MM.1S (cell line): ENCODE measurements around the gene ACHE.
A peak's percentile ranks its signal among the peaks of the same experiment; 100 is the strongest.

ENCODE experiments used
- DNase-seq: peaks from one replicate; pipeline ENCODE4 v3.0.0-alpha.2; 2015
- H2AFZ ChIP-seq: fragments of 300-600 bp; sonication (generic); 2 replicates; pipeline ENCODE4 v1.6.0; 2016; ENCODE audit warnings: antibody characterized with exemption, low read length
- H3F3A ChIP-seq: fragments of 300-600 bp; sonication (generic); 2 replicates; pipeline ENCODE4 v1.6.1; 2016; ENCODE audit warnings: mild to moderate bottlenecking, antibody characterized with exemption, low read length, moderate library complexity, mixed read lengths; ENCODE audit not compliant: insufficient read depth
- H3K27ac ChIP-seq: fragments of 300-600 bp; sonication (generic); 2 replicates; pipeline ENCODE4 v1.5.1; 2016; ENCODE audit warnings: mild to moderate bottlenecking, low read length
- H3K27me3 ChIP-seq: fragments of 300-600 bp; sonication (generic); replicated peaks from 2 replicates; pipeline ENCODE4 v1.6.0; 2016; ENCODE audit warnings: low read length; ENCODE audit not compliant: insufficient read depth
- H3K36me3 ChIP-seq: fragments of 300-600 bp; sonication (generic); replicated peaks from 2 replicates; pipeline ENCODE4 v1.6.1; 2016; ENCODE audit warnings: mild to moderate bottlenecking, low read length, mixed read lengths; ENCODE audit not compliant: insufficient read depth
- H3K4me1 ChIP-seq: fragments of 300-600 bp; sonication (generic); 2 replicates; pipeline ENCODE4 v1.6.1; 2016; ENCODE audit warnings: low read length, mixed read lengths
- H3K4me2 ChIP-seq: fragments of 300-600 bp; sonication (generic); 2 replicates; pipeline ENCODE4 v1.6.0; 2016; ENCODE audit warnings: low read depth, low read length
- H3K4me3 ChIP-seq: fragments of 300-600 bp; sonication (generic); 2 replicates; pipeline ENCODE4 v1.5.1; 2016; ENCODE audit warnings: low read length, mixed read lengths
- H3K79me2 ChIP-seq: fragments of 300-600 bp; sonication (generic); 2 replicates; pipeline ENCODE4 v1.6.1; 2016; ENCODE audit warnings: mixed run types, low read length, mixed read lengths
- H3K9ac ChIP-seq: fragments of 300-600 bp; sonication (generic); 2 replicates; pipeline ENCODE4 v1.6.1; 2016; ENCODE audit warnings: low read length, mixed read lengths
- H3K9me2 ChIP-seq: fragments of 300-600 bp; sonication (generic); replicated peaks from 2 replicates; pipeline ENCODE4 v1.6.1; 2016; ENCODE audit warnings: mild to moderate bottlenecking, low read length, mixed read lengths; ENCODE audit not compliant: insufficient read depth
- H3K9me3 ChIP-seq: fragments of 300-600 bp; sonication (generic); replicated peaks from 2 replicates; pipeline ENCODE4 v1.6.1; 2016; ENCODE audit warnings: mild to moderate bottlenecking, low read length, mixed read lengths; ENCODE audit not compliant: insufficient read depth
- H4K20me1 ChIP-seq: fragments of 300-600 bp; sonication (generic); 2 replicates; pipeline ENCODE4 v1.6.1; 2016; ENCODE audit warnings: mild to moderate bottlenecking, low read length, moderate library complexity, mixed read lengths; ENCODE audit not compliant: insufficient read depth
- EZH2 ChIP-seq: fragments of 300-600 bp; sonication (generic); optimal IDR thresholded peaks from 2 replicates; pipeline ENCODE3; 2017; ENCODE audit warnings: low read depth, mild to moderate bottlenecking, antibody characterized with exemption, low read length, mixed read lengths
- EZH2phosphoT487 ChIP-seq: fragments of 300-600 bp; sonication (generic); IDR thresholded peaks from 2 replicates; pipeline ENCODE4 v1.6.1; 2018; ENCODE audit warnings: antibody characterized with exemption, low read length
- TF ChIP-seq, protein P1 (sequence below): fragments of 300-600 bp; sonication (generic); IDR thresholded peaks from 2 replicates; pipeline ENCODE4 v1.5.1; 2016; ENCODE audit warnings: antibody characterized with exemption, low read length, mixed read lengths

The ACHE gene

DNA sequence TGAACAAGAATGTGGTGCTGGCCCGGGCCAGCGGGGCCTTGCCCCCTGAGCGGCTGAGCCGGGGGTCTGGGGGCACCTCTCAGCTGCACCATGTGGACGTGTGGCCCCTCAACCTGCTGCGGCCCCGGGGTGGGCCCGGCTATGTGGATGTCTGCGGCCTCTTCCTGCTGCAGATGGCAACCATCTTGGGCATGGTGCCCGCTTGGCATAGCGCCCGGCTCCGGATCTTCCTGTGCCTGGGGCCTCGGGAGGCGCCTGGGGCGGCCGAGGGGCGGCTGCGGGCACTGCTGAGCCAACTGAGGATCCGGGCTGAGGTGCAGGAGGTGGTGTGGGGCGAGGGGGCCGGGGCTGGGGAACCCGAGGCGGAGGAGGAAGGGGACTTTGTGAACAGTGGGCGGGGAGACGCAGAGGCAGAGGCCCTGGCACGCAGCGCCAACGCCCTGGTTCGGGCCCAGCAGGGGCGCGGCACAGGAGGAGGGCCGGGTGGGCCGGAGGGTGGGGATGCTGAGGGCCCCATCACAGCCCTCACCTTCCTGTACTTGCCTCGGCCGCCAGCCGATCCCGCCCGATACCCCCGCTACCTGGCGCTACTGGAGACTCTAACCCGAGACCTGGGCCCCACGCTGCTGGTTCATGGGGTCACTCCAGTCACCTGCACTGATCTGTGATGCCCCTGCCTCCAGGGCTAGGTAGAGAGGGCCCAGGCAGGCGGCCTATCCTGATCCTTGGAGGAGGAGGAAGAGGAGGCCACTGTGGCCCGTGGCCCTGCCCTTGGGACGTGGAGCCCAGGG, 29.6 kb downstream of the ACHE start:
- TF ChIP-seq, protein P1, sequence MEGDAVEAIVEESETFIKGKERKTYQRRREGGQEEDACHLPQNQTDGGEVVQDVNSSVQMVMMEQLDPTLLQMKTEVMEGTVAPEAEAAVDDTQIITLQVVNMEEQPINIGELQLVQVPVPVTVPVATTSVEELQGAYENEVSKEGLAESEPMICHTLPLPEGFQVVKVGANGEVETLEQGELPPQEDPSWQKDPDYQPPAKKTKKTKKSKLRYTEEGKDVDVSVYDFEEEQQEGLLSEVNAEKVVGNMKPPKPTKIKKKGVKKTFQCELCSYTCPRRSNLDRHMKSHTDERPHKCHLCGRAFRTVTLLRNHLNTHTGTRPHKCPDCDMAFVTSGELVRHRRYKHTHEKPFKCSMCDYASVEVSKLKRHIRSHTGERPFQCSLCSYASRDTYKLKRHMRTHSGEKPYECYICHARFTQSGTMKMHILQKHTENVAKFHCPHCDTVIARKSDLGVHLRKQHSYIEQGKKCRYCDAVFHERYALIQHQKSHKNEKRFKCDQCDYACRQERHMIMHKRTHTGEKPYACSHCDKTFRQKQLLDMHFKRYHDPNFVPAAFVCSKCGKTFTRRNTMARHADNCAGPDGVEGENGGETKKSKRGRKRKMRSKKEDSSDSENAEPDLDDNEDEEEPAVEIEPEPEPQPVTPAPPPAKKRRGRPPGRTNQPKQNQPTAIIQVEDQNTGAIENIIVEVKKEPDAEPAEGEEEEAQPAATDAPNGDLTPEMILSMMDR: no peak
- TF ChIP-seq EZH2phosphoT487: no peak
- no peak for TF ChIP-seq EZH2

DNA sequence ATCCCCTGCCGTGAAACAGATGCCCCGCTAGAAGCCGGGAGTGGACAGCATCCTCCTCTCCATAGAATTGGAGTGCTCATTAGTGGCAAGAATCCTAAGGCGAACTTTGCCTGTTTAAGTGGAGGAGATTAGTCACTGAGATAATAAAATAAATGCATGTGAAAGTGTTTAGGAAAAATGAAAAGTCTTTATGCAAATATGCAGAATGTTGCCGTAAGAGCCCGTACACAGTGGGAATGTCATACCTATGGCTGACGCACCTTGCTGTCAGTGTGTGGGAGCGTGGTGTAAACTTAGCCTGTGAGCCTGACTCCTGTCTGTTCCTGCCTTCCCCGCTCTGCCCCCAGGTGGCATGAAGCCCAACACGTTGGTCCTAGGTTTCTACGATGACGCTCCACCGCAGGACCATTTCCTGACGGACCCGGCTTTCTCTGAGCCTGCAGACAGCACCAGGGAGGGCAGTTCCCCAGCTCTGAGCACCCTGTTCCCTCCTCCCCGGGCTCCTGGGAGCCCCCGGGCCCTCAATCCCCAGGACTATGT, 30.2 kb downstream of the ACHE start:
- no peaks in the 10 kb centered on the region for H3K4me1 ChIP-seq
- H3K27ac ChIP-seq: no peak overlapping the region
- no peak overlapping the region for H3K4me3 ChIP-seq
- no peak for TF ChIP-seq EZH2
- TF ChIP-seq, protein P1: no peak
- TF ChIP-seq EZH2phosphoT487: no peak
- no peaks in the 10 kb centered on the region for H3K79me2 ChIP-seq
- H3K27me3 ChIP-seq: no peaks in the 10 kb centered on the region
- H3K36me3 ChIP-seq: no peaks in the 10 kb centered on the region
- no peaks in the 10 kb centered on the region for H4K20me1 ChIP-seq
- H3K4me2 ChIP-seq: no peak overlapping the region
- no peaks in the 10 kb centered on the region for H3F3A ChIP-seq
- DNase-seq: no peak
- no peaks in the 10 kb centered on the region for H3K9me2 ChIP-seq
- H3K9ac ChIP-seq: no peak overlapping the region
- H3K9me3 ChIP-seq: no peaks in the 10 kb centered on the region
- H2AFZ ChIP-seq: no peak overlapping the region

More for the DNA sequence above, 29.6 kb downstream of the ACHE start:
- Histone ChIP-seq H3K36me3 (no peaks in the 10 kb centered on the region), H2AFZ (no peak overlapping the region), H3K9me2 (no peaks in the 10 kb centered on the region), H3K4me3 (no peak overlapping the region), H3F3A (no peaks in the 10 kb centered on the region), H3K79me2 (no peaks in the 10 kb centered on the region), H3K27ac (no peak overlapping the region), H3K4me2 (0 out of 2 replicates have a peak overlapping the region, but pooled peaks have one; percentile 54), H3K4me1 (no peaks in the 10 kb centered on the region), H3K9ac (no peak overlapping the region), H3K9me3 (no peaks in the 10 kb centered on the region), H3K27me3 (no peaks in the 10 kb centered on the region), H4K20me1 (no peaks in the 10 kb centered on the region)
- DNase-seq: no peak

DNA sequence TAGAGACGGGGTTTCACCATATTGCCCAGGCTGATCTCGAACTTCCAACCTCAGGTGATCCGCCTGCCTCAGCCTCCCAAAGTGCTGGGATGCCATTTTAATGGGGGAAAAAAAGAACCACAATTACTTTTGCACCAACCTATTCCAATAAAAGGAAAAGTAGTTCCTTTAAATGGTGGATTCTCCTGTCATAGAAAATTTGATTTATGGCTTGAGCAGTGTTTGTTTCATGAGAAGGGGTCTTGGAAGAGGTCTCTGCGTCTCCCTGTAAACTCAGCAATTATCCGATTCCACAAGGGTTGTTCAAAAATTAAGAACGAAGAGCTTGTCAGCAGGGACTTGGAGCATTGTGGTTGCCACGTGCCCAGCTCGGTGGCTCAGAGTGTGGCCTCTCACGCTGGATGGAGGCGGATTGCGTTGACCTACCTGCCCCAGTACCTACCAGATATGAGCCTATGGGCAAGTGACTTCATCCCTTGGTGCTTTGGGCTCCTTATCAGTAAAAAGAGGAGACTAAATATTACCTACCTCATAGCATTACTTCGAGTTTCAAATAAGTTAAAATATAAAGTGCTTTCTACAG, 31.3 kb downstream of the ACHE start:
- Histone ChIP-seq H4K20me1 (no peaks in the 10 kb centered on the region), H3K27ac (no peak overlapping the region), H3K36me3 (no peaks in the 10 kb centered on the region), H3K27me3 (no peaks in the 10 kb centered on the region), H3K4me3 (no peak overlapping the region), H3F3A (no peaks in the 10 kb centered on the region), H3K4me2 (no peak overlapping the region), H3K9me3 (no peaks in the 10 kb centered on the region), H3K9ac (no peak overlapping the region), H3K79me2 (no peaks in the 10 kb centered on the region), H3K4me1 (no peaks in the 10 kb centered on the region), H3K9me2 (no peaks in the 10 kb centered on the region), H2AFZ (no peak overlapping the region)
- no peak for DNase-seq
- TF ChIP-seq EZH2: no peak
- no peak for TF ChIP-seq EZH2phosphoT487
- TF ChIP-seq, protein P1: no peak
